WI38 (cell line): Measurements from ENCODE around the gene TXLNA.

ENCODE experiments used
- H3K4me3 ChIP-seq: 2 replicates; pipeline ENCODE4 v1.5.1; 2011; ENCODE audit warnings: low read depth, mild to moderate bottlenecking, control low read depth, low read length
- CTCF ChIP-seq: IDR thresholded peaks from 2 replicates; pipeline ENCODE4 v1.5.1; 2012; ENCODE audit warnings: low read depth, mild to moderate bottlenecking, control low read depth, low read length

TXLNA gene

GRCh38 chr1:32231843-32232432 is 52.5 kb downstream of the TXLNA start:
- TF ChIP-seq CTCF = no peak
- no peak overlapping the region for H3K4me3 ChIP-seq

GRCh38 chr1:32232558-32233304 is 53.3 kb downstream of the TXLNA start:
- H3K4me3 ChIP-seq = no peak overlapping the region
- no peak for TF ChIP-seq CTCF

GRCh38 chr1:32234792-32235191 is 55.3 kb downstream of the TXLNA start:
- H3K4me3 ChIP-seq = no peak overlapping the region
- no peak for TF ChIP-seq CTCF

GRCh38 chr1:32239337-32239736 is 59.9 kb downstream of the TXLNA start:
- TF ChIP-seq CTCF = no peak
- H3K4me3 ChIP-seq = no peak overlapping the region

GRCh38 chr1:32239790-32240139 is 60.3 kb downstream of the TXLNA start:
- no peak for TF ChIP-seq CTCF
- H3K4me3 ChIP-seq = no peak overlapping the region; the same call in 1 of the 2 replicates

GRCh38 chr1:32240140-32240951 is 60.9 kb downstream of the TXLNA start:
- TF ChIP-seq CTCF = peak; percentile 9; the same call in 1 of the 2 replicates
- H3K4me3 ChIP-seq = peak overlapping the region; percentile 66
